NT2/D1 (cell line): Measurements from ENCODE around the gene VAV3.

Experiments
- SUZ12 ChIP-seq: IDR thresholded peaks from 2 replicates; pipeline ENCODE4 v1.6.1; 2011; ENCODE audit not compliant: insufficient read length, insufficient read depth; ENCODE audit errors: extremely low read depth
- ZNF274 ChIP-seq: IDR thresholded peaks from 2 replicates; pipeline ENCODE4 v1.6.1; 2011; ENCODE audit warnings: mild to moderate bottlenecking, low read depth, low read length

DNA sequence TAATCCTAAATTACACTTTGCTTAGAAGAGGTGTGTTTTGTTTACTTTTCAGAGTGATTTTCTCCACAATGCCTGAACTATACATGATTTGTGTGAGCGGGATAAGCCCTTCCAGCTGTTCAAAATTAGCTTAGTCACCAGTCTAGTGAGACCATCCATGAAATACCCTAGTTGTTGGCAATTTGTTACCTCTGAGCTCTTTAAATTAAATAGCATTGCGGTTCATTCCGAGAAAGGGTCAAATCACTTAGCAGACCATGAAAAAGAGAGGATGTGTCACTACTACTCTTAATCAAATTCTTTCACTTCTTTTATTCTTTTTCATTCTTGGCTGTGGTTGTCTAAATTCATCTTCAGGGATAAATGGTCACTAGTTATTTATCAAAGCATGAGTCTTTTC lies 11.9 kb upstream of the VAV3 start:
- TF ChIP-seq ZNF274 (no peak), SUZ12 (no peak)
